HG02571 (cell line): ENCODE results near the gene NECAP2.
A peak's percentile ranks its signal among the peaks of the same experiment; 100 is the strongest.

ENCODE experiments used
- ATAC-seq: cut with Tn5 transposase; IDR thresholded peaks from one replicate; pipeline ENCODE4 v1.9.1; 2021; ENCODE audit warnings: mild to moderate bottlenecking, moderate library complexity; ENCODE audit not compliant: unreplicated experiment

Gene NECAP2, protein sequence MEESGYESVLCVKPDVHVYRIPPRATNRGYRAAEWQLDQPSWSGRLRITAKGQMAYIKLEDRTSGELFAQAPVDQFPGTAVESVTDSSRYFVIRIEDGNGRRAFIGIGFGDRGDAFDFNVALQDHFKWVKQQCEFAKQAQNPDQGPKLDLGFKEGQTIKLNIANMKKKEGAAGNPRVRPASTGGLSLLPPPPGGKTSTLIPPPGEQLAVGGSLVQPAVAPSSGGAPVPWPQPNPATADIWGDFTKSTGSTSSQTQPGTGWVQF

DNA sequence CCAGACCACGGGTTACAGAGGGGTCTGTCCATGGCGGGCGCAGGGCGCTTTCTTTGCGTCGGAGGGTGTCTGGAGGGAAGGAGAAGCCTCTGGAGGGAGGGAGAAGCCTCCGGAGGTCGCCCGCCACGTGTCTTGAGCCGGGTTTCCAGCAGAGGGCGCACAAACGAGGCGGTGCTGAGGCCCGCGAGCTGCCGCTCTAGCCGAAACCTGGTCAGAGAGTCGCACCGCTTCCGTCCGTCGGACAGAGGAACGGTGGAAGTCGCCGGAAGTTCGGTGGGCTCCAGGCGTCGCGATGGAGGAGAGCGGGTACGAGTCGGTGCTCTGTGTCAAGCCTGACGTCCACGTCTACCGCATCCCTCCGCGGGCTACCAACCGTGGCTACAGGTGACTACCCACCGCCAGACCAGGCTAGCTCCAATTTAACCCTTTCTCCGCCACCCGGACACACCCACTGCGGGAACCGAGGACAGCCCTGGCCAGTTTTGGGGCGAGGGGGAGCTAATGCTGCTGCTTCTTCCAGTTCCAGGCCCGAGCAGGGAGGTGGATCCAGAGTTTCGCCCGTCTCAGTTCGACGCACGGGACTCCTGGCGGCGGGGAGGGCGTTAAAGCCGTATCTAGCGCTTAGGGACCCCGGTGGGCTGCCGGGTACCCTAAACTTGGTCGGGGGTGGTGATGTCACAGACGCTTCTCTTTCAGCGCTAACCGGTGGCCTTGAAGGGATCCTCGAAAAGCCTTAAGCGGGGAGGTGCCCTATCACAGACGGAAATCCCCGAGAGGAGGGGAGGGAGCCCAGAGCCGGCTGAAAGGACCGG is at the start of gene NECAP2:
Gene NECAP2 (plus strand): TSS at position 255 of the 812 bp plus-strand sequence. CDS start 38 bp downstream, at position 293.
- peak; percentile 80 for ATAC-seq

DNA sequence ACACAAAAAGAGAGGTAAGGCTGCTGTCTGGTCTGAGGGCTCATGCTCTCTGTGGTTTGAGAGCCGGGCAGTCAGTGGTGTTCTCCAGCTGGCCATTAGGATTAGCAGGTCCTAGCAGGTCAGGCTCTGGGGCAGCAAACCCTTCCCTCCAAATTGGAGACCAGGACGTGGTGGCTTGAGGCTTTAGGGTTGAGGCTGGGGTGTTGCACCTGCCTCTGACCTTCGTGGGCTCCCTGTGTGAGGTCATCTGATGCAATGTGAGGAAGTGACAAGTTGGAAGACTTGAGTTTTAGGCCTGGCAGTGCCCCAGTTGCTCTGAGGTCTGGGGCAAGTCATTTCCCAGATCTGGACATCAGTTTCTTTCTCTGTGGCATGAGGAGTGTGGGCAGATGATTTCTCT is 49.1 kb upstream of the NECAP2 start:
- no peak for ATAC-seq

DNA sequence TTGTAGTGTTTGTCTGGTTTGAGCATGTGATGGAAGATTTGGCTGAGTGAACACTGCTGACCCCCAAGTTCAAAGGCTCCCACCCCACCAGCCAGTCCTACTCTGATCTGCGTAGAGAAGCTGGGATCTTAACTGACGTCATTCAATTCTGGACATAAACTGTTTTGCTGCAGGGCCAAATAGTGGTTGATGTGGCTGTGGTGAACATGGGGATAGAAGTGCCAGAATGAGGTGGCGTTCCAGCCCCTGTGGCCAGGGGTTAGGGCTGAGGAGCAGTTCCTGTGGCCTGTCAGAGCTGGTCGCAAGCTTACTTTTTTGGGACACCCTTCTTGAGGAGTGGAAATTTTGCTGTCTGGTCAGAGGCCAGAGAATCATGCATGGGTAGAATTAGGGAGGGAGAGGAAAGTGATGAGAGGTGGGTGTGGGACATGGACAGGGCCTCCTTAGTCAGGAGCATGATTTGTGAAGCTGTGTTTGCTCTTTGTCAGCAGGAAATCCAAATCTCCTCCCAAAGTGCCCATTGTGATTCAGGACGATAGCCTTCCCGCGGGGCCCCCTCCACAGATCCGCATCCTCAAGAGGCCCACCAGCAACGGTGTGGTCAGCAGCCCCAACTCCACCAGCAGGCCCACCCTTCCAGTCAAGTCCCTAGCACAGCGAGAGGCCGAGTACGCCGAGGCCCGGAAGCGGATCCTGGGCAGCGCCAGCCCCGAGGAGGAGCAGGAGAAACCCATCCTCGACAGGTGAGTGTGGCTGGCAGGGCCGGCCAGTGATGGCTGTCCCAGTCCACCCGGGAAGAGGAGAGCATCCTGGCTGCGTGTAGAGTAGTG is 47.6 kb upstream of the NECAP2 start:
- ATAC-seq, result no peak

DNA sequence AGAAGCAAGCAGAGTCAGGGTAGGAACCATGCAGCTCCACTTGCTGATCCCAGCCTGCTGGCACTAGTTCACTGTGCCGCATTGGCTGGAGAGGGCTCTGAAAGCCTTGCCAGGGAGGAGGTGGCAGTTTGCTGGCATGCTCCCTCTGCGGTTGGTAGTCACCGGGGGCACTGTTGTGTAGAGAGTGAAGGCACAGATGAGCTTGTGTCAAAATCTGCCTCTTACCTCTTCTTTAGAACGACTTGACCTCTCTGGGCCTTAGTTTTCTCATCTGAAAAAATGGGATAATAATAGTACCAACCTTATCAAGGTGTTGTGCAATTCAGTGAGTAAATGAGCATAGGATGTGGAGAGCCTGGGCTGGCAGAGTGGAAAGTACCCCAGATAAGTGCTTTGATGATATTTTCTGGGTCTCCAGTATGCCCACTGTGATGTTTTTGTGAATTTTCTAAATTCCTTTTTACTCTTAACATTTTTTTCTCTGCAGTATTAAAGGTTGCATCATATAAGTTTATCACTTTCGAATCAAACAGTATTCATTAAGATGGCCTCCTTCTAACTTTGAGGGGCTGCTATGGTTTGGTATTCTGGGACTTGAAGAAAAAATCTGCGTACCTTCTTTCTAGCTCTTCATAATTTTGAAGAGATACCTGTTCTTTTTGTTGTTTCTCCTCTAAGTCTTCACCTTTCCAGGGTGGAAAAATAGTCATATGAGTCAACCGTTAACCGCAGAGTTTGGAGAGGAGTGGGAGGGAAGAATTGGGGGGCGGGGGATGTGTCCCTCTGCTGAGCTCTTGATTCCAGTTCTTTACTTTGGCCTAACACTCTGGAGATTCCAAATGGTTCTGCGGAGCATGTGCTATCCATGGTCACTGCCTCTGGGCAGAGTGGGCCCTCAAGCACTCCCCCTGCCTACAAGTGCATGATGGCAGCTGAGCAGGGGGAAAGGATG is 46.7 kb upstream of the NECAP2 start:
- ATAC-seq, result no peak

DNA sequence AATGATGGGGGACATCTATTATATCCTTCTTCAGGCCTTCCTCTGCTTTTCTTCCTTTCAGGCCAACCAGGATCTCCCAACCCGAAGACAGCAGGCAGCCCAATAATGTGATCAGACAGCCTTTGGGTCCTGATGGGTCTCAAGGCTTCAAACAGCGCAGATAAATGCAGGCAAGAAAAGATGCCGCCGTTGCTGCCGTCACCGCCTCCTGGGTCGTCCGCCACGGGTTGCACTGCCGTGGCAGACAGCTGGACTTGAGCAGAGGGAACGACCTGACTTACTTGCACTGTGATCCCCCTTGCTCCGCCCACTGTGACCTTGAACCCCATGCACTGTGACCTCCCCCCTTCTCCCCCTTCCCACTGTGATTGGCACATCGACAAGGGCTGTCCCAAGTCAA is 45.5 kb upstream of the NECAP2 start:
- no peak for ATAC-seq

DNA sequence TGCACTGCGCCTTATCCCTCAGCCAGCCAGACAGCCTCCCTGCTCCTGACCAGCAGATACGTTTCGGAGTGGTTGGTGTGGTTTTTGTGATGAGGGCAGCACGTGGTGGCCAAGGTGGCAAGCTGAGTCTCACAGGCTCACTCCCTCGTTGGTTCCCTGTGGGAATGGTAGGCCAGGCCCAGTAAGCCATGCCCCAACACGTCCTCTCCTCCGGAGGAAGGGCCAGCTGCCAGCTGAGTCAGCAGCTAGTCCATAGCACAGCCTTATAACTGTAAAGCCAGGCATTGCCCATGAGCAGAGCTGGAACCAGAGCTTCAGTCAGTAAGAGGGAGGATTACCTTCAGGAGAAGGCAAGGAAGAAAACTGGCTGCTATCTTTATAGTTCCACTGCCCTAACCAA is 43.9 kb upstream of the NECAP2 start:
- ATAC-seq, result no peak

DNA sequence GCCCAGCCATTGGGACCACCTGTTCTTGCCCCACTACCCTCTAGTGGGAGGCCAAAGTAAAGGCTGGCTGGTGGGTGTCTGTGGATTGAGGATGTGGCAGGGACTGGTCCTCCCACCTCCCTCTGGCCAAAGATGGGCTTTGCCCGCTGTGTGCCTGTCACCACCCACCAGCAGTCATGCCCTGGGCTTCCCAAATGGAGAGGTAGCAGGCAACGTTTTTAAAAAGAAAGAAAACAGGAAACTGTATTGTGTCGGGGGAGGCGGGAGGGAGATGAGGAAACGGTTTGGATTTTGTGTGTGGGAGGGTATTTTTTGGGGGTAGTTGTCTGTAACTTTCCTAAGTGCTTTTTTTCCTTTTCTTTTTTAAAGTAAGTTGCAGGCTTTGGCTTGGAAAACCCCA is 43.4 kb upstream of the NECAP2 start:
- ATAC-seq, result no peak

DNA sequence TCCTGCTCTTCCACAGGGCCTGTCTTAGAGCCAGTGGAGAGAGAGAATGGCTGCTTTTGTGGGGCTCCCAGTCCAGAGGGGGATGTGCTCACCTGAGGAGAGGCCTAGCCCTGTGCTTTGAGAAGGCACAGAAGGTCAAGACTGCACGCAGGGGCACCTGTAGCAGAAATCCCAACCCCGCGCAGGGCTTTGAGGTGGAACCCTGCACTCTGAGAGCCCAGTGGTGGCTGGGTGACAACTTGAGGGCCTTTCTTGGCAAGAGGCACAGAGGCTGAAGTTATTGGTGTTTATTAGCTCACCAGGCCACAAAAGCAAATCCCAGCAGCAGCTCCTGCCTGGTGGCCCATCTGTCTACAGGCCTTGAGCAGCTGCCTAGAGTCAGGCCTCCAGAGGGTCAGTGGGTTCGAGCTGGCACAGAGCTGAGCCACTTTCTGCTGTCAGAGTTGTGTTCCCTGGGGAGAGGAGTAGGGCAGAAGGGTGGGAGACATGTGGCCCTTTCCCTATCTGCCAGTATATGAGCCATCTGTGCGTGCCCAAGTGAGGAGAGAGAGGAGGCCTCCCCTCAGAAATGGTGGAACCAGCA is 42.1 kb upstream of the NECAP2 start:
- ATAC-seq, result no peak

DNA sequence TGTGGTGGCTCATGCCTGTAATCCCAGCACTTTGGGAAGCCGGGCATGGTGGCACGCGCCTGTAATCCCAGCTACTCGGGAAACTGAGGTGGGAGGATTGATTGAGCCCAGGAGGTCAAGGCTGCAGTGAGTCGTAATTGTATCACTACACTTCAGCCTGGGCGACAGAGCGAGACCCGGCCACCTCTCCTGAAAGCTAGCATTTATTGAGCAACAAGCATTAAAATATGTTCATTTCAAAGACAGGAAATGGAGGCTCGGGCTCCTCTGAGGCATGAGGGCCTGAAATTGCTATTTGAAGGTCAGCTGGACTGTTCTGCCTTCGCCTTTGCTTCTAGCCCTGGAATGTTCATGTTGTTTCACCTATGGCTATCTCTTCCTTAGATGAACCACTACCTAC is 37.8 kb upstream of the NECAP2 start:
- ATAC-seq, result no peak

DNA sequence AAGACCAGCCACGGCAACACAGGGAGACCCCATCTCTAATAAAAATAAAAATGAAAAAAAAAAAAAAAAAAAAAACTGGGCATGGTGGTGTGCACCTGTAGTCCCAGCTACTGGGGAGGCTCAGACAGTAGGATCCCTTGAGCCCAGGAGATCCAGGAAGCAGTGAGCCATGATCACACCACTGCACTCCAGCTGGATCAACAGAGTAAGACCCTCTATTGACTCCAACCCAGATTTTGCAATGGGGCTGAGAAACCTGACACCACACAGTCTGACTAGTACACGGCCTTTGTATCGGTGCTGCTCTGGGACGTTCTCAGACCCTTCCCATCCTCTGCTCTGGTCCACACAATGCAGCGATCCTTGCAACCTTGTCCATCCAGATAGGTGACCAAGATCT is 35.1 kb upstream of the NECAP2 start:
- no peak for ATAC-seq

DNA sequence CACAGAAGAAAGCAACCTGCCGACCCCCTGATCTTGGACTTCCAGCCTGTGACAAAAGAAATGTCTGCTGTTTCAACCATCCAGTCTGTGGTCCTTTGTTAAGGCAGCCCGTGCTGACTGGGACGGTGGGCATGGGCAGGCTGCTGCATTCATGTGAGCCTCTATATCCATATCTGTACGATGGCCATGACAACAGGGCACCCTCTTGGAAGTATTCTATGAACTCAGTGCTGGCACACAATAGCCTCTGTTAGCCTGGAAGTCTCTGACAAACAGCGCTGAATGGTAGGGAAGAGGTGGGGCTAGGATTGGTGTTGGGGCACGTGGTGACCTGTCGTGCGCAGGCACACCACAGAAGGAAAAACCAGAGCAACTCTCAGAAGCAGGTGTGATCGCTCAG is 33.7 kb upstream of the NECAP2 start:
- no peak for ATAC-seq

DNA sequence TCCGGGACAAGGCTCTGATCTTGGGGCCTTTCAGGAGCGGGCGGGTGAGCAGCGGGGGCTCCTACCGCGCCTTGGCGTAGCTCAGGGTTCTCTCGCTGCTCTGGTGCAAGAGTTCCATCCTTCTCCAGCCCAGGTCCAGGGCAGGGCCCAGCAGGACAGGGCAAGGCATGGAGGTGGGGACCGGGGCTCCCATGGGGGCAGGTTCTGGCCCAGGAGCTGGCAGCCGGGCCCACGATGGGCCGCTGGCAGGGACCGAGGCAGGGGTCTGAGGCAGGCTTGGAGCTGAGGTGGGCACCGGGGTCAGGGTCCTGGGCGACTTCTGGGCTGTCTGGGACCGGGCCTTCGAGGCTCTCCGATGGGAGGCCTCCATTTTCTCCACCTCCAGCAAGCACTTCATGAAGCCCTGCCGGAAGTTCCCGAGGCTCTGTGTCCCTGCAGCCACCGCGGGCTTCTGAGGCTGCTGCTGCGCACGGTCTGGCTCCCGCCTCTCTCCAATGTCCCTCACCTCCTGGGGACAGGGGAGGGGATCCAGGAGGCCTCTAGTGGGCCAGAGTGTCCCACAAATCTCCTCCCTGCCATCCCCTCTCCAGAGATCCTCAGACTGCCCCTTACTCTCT is 30.9 kb upstream of the NECAP2 start:
- ATAC-seq, result no peak

DNA sequence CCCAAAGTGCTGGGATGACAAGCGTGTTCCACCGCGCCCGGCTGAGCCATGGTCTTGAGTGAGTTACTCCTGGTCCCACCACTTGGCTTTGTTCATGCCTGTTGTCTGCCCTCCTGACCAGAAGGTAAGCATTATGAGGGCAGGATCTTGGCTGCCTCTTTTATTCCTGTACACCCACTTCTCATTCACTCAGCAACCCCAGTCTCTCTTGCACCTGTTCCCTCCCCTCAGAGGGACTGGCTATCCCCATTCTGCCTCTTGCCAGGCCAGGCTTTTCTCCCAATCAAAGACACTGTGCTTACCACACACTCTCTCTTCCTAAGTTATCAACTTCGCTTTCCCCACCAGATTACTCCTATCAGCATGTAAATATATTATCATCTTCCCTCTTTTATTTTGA is 29.7 kb upstream of the NECAP2 start:
- no peak for ATAC-seq

DNA sequence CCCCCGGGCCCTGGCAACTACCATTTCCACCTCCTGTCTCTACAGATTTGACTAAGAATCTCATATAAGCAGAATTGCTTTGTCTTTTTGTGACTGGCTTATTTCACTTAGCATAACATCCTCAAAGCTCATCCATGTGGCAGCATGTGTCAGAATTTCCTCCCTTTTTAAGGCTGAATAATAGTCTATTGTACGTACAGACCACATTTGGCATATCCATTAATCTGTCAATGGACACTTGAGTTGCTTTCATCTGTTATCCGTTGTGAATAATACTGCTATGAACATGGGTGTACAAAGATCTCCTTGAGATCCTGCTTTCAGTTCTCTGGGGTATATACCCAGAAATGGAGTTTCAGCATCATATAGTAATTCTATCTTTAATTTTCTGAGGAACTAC is 27.3 kb upstream of the NECAP2 start:
- no peak for ATAC-seq

DNA sequence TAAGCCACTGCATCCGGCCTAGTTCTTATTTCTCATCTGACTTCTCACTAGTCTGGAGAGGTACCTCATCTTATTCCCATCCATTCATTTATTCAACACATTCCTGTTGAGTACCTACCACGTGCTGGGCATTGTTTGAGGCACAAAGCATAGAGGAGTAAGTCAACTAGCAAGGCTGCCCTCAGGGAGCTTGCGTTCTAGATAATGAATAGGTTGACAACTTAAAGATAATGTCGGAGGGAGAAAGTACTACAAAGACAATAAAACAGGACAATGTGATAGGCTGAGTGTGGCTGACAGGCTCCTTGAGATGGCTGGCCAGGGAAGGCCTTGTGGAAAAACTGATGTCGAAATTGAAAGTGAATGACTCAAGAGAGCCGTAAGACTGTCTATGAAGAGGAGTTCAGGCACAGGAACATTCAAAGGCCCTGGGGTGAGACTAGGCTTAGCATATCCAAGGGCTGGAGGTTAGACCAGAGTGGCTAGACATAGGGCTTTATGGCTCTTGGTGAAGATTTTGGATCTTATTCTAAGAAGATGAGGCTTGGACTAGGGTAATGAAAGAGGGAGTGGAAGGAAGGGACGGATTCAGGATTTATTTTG is 21.6 kb upstream of the NECAP2 start:
- ATAC-seq, result no peak

DNA sequence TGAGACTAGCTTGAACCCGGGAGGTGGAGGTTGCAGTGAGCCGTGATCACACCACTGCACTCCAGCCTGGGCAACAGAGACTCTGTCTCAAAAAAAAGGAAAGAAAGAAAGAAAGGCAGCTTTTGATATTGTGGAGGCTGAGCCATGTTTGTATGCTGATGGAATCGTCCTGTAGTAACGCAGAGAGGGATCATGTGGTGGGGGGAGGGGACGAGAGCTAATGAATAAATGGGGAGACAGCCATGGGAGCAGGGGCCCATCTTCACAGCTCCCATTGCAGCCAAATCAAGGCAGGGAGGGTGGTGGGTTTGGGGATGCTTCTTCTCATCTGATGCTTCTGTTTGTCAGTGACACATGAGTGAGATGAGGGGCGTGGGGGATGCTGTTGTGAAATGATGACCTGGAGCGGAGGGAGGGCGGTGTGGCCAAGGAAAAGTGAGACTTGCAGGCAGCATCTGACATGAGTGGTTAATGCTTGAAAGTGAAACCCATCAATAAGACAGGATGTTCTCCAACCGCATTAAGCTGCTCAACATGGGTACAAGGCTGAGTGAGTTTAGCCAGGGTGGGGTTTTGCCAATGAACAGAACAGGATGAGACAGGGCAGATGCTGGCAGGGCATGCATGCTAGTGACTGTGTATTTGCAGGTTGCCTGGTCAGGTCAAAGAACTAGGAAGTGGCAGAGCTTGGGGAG is 20.0 kb upstream of the NECAP2 start:
- ATAC-seq, result no peak

DNA sequence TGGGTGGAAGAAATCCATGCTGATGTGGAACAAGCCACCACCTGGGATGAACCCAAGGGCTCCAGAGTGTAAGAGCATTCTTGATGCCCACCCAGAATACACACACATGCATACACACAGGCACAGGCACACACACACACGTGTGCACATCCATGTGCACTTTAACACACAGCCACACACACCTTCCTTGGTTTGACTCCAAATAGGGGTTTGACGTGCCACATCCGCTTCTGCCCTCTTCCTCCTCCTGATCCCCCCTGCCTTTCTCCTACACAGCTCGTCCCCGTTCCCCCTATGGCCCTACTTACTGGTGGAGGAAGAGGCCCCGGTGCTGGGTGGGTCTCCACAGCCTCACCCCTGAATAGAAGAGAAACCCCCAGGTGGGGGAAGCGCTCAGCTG is 19.3 kb upstream of the NECAP2 start:
- no peak for ATAC-seq

DNA sequence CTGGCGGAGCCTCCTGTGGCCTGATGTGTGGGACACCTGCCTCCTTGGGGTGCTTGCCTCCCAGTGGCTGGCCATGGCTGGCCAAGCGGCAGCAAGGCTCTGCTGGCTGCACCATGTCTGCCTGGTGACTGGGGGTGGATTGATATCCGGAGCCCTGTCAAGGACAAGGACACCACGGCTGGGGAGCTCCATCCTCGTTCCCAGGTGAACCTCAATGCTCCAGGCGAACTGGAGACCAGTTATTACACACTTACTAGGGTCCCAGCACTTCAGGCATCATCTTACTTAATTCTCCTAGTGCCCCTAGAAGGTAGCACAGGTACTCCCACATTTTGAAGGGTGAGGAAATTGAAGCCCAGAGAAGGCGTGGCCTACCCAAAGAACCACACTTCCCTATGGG is 18.5 kb upstream of the NECAP2 start:
- ATAC-seq, result no peak
